Embryonic facial prominence (tissue), 1 donor: Measurements from ENCODE around the gene HEG1.

Experiments
- DNase-seq: peaks from one replicate; pipeline ENCODE4 v3.0.0-alpha.2; 2016; ENCODE audit errors: extremely low spot score

The HEG1 gene

DNA sequence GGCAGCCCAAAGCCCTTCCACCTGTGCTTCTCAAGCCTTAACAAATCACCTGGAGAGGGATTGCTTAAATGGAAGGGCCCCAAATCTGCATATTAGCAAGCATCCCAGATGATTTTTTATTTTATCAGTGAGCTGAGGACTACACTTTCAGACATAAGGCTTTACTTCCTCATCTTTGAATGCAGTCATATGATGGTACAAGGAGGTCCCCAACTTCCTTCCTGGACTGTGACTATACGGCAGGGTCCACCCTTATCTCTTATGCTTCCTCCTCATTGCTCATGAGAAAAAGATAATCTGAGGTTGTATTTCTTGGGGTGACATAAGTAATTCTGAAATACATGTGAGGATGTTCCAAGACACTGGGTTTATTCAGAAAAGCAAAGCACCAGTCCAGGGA lies 13.7 kb upstream of the HEG1 start:
- no peak for DNase-seq

DNA sequence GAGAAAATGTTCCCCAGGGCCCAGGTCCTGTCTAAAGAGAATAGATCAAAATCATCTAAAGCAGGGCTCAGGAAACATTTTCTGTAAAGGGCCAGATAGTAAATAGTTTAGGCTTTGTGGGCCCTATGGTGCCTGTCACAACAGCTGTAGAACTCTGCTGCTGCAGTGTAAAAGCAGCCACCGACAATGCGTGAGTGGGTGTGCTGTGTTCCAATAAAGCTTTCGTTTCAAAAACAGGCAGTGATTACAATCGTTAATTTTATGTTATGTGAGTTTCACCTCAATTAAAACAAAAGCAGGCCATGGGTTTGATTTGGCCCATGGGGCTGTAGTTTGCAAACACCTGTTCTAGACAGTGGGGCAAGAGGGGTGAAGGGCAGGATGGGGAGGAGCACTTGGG lies 12.5 kb upstream of the HEG1 start:
- DNase-seq = no peak

- no peak for DNase-seq
These were observed 11.4 kb upstream of the HEG1 start for GRCh38 chr3:125067225-125067624.

- no peak for DNase-seq
These were observed 7.3 kb upstream of the HEG1 start for GRCh38 chr3:125062904-125063618.

GRCh38 chr3:125061646-125062045 lies 5.8 kb upstream of the HEG1 start:
- no peak for DNase-seq

DNA sequence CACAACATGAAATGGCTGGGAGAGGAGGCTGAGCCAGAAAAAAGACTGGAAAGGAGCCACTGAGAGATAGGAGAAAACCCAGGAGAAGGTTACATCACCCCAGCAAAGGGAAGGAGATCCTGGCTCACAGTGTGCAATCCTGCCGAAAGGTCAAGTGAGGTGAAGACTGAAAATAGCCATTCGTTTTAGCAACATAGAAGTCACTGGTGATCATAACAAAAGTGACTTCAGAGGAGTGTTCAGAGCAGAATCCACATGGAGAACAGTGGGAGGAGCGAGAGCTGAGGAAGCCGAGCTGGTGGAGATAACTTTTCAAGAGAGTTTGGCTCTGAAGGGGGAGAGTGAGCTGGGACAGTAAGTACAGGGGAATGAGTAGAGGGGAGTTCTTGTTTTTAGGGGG lies 5.4 kb upstream of the HEG1 start:
- no peak for DNase-seq

DNA sequence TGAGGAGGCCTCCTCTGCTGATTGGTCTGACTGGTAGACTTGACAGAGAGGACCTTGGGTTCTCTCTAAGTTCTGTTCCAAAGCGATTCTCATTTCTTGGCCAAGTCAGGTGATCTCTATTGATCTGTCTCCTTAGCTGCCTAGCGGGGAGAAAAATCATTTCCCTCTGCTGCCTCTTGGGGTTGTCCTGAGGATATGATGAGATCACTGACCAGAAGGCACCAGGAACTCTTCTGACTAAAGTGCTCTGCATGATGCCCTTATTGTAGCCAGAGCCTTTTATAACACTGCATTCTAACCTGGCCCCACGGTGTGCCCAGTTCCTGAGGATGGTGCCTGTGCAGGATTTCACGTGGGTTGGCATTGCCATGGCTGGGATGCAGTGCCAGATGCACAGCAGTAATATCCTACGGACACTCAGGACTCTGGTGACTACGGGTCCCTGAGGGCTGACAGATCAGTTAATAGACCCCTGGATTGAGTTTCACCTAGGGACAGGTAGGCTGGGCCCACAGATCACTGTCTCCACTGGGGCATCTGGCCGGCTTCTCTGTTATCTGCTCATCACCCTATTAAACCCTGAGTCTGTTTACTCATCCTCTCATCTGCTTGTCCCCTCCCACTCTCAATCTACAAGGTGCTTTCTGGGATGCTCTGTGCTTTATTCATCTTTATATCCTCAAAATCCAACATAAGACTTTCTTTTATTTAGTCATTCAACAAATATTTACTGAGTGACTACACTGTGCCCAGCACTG lies 3.9 kb upstream of the HEG1 start:
- DNase-seq = no peak

DNA sequence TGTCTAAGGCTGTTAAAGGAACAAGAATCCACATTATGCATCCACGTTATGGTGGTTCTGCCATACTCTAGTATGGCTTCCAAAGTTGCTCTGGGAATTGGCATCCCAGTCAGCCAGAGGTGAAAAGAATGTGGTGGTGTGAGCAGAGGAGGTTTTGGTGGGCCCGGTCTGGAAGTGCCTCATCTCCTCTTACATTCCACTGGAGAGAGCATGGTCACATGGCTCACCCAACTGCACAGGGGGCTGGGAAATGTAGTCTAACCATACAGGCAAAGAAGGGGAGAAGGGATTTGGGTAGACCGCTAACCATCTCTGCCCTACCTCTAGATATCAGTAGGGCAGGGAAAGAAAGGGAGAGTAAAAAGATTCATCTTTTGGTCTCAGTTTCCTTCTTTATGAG lies 3.2 kb upstream of the HEG1 start:
- no peak for DNase-seq

GRCh38 chr3:125058529-125058928 lies 2.7 kb upstream of the HEG1 start:
- no peak for DNase-seq

GRCh38 chr3:125057186-125057850 lies 1.5 kb upstream of the HEG1 start:
- DNase-seq = no peak

DNA sequence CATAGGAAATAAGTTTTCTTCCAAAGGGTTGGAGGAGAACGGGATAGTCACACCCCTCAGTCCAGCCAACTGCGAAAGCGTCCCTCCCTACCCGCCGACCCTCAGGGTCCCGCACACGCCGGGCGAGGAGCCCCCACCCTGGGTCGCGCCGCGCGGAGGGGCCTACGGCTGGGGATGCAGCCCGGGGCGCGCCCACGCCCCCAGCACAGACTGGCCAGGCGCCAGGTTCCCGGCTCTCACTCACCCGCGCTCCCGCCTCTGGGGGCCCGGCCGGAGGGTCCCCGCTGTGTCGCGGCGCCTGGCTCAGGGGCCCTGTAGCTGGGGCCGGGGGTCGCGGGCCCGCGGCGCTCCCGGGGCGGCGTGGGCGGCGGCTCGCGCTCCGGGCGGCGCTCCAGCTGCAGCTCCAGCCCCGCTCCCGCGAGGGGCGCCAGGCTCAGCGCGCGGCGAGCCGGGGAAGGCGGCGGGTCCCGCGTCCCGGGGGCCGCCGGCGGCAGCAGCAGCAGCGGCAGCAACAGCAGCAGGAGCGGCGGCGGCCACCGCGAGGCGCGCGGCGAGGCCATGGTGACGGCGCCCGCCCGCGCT lies 375 bp downstream of the HEG1 start:
- DNase-seq = no peak

GRCh38 chr3:125054449-125055329 lies 1.1 kb downstream of the HEG1 start:
- no peak for DNase-seq

- DNase-seq = no peak
These were observed 1.7 kb downstream of the HEG1 start for GRCh38 chr3:125054062-125054448.

GRCh38 chr3:125053304-125053699 lies 2.5 kb downstream of the HEG1 start:
- no peak for DNase-seq

GRCh38 chr3:125052624-125053303 lies 3.0 kb downstream of the HEG1 start:
- DNase-seq = no peak

DNA sequence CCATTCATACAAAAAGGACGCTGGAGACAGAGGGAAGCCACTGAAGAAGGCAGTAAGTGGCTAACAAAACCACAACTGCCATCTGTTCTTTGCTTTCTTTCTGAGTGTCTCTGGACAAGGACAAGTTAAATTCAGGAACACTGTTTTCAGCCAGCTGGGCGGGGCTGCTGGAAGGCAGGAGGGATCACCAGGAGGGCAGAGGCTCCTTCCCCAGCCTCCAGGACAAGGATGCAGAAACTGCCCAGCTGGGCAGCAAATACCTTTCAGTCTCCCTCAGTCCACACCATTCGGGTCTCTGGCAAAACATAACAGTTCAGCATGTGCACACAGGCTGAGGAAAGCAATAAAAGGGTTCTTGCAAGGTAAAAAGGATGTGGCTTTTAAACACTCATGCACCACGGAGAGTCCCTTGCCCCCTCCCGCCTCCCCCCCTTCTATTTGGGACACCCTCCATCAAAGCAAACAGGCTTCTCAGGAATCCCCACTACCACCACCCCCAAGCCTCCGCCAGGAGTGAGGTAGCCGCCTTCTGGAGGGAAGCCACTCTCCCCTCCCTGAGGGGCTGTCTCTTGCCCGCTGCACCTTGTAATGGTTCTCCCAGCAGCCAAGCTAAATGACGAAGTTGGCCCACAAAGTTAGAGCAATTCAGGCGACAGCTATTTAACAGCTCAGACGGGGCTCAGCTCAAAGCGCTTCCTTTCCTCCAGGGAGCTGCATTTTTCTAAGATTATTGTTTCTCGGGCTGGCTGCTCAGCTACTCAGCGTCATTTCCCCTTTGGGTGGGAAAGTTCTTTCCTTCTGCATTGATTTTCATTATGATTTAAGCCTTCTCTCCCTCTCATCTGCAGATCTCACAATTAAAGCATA lies 3.8 kb downstream of the HEG1 start:
- DNase-seq = no peak

- no peak for DNase-seq
These were observed 4.6 kb downstream of the HEG1 start for GRCh38 chr3:125051205-125051604.

GRCh38 chr3:125050488-125051090 lies 5.2 kb downstream of the HEG1 start:
- no peak for DNase-seq

DNA sequence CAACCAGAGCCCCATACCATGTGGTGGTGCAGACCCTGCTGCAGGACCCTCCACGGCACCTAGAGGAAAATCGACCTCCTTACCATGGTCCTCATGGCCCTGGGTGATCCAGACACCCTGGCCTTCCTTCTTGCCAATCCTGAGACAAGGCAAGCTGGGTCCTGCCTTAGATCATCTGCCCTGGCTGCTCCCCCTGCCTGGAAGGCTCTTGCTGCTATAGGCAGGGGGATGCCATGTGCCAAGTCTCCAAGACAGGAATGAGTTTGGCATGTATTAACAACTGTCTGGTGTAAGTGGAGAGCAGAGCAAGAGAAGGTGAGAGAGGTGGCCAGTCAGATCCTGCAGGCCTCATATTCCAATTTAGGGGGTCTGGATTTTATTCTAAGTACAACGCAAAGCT lies 7.5 kb downstream of the HEG1 start:
- DNase-seq = no peak

GRCh38 chr3:125045965-125046364 lies 9.8 kb downstream of the HEG1 start:
- no peak for DNase-seq
